KMS-11 (cell line): ENCODE data around the gene PON2.

Source experiments
- H2AFZ ChIP-seq: fragments of 200-600 bp; sonication (generic); 2 replicates; pipeline ENCODE4 v1.6.1; 2016; ENCODE audit warnings: antibody characterized with exemption, mixed run types, low read depth
- H3K27ac ChIP-seq: fragments of 200-600 bp; sonication (generic); 2 replicates; pipeline ENCODE4 v1.6.1; 2016; ENCODE audit warnings: mild to moderate bottlenecking, mixed run types
- H3K27me3 ChIP-seq: fragments of 200-600 bp; sonication (generic); 2 replicates; pipeline ENCODE4 v1.6.1; 2017; ENCODE audit warnings: mild to moderate bottlenecking, low read depth, mixed run types, moderate library complexity; ENCODE audit not compliant: insufficient read depth
- H3K36me3 ChIP-seq: fragments of 200-600 bp; sonication (generic); 2 replicates; pipeline ENCODE4 v1.6.1; 2017; ENCODE audit warnings: mild to moderate bottlenecking, mixed run types; ENCODE audit not compliant: insufficient read depth
- H3K4me1 ChIP-seq: fragments of 200-600 bp; sonication (generic); 2 replicates; pipeline ENCODE4 v1.6.1; 2016; ENCODE audit warnings: mild to moderate bottlenecking, low read depth, mixed run types; ENCODE audit not compliant: poor library complexity, severe bottlenecking
- H3K4me2 ChIP-seq: fragments of 200-600 bp; sonication (generic); 2 replicates; pipeline ENCODE4 v1.7.0; 2016; ENCODE audit warnings: mild to moderate bottlenecking, mixed run types
- H3K4me3 ChIP-seq: fragments of 200-600 bp; sonication (generic); IDR thresholded peaks from 2 replicates; pipeline ENCODE4 v1.6.1; 2017; ENCODE audit warnings: low read depth, low read length, mixed read lengths; ENCODE audit not compliant: insufficient read depth
- H3K79me2 ChIP-seq: fragments of 200-600 bp; sonication (generic); 2 replicates; pipeline ENCODE4 v1.6.1; 2016; ENCODE audit warnings: low read depth, mixed run types; ENCODE audit not compliant: insufficient read depth
- H3K9ac ChIP-seq: fragments of 200-600 bp; sonication (generic); 2 replicates; pipeline ENCODE4 v1.6.1; 2016; ENCODE audit warnings: mild to moderate bottlenecking, mixed run types
- H4K20me1 ChIP-seq: fragments of 200-600 bp; sonication (generic); 2 replicates; pipeline ENCODE4 v1.6.1; 2016; ENCODE audit warnings: mild to moderate bottlenecking, mixed run types; ENCODE audit not compliant: insufficient read depth
- CTCF ChIP-seq: fragments of 200-600 bp; sonication (generic); conservative IDR thresholded peaks from 2 replicates; pipeline ENCODE4 v1.6.1; 2017; ENCODE audit warnings: low read depth, mild to moderate bottlenecking, antibody characterized with exemption, low read length, moderate library complexity, mixed read lengths

Gene PON2

GRCh38 chr7:95434557-95435421 is at the start of gene PON2:
Gene PON2 (minus strand): TSS chr7:95435028. CDS start chr7:95434951, 77 bp downstream.
- no peaks in the 10 kb centered on the region for H3K27me3 ChIP-seq
- no peak for TF ChIP-seq CTCF
- H3K4me2 ChIP-seq = peak within 1 kb of the TSS; percentile 85
- peak within 1 kb of the TSS; percentile 81 for H3K27ac ChIP-seq
- H3K36me3 ChIP-seq = no peaks in the 10 kb centered on the region
- H4K20me1 ChIP-seq = no peaks in the 10 kb centered on the region
- peak within 1 kb of the TSS; percentile 92 for H2AFZ ChIP-seq
- peaks cover 15% of the 10 kb centered on the region for H3K4me1 ChIP-seq
- H3K4me3 ChIP-seq = peak within 1 kb of the TSS; percentile 30
- H3K79me2 ChIP-seq = 0 out of 2 replicates have a peak, but pooled peaks cover 6% of the 10 kb centered on the region
- H3K9ac ChIP-seq = peak within 1 kb of the TSS; percentile 95

- H3K79me2 ChIP-seq = no peaks in the 10 kb centered on the region
- no peaks in the 10 kb centered on the region for H3K27me3 ChIP-seq
- no peaks in the 10 kb centered on the region for H4K20me1 ChIP-seq
- no peak overlapping the region for H3K9ac ChIP-seq
- H3K36me3 ChIP-seq = no peaks in the 10 kb centered on the region
- H2AFZ ChIP-seq = no peak overlapping the region
- H3K4me3 ChIP-seq = no peak overlapping the region
- no peak overlapping the region for H3K4me2 ChIP-seq
- peaks cover under 1% of the 10 kb centered on the region for H3K4me1 ChIP-seq
- TF ChIP-seq CTCF = no peak
- no peak overlapping the region for H3K27ac ChIP-seq
These were observed 47.6 kb upstream of the PON2 start for GRCh38 chr7:95482424-95482823.

DNA sequence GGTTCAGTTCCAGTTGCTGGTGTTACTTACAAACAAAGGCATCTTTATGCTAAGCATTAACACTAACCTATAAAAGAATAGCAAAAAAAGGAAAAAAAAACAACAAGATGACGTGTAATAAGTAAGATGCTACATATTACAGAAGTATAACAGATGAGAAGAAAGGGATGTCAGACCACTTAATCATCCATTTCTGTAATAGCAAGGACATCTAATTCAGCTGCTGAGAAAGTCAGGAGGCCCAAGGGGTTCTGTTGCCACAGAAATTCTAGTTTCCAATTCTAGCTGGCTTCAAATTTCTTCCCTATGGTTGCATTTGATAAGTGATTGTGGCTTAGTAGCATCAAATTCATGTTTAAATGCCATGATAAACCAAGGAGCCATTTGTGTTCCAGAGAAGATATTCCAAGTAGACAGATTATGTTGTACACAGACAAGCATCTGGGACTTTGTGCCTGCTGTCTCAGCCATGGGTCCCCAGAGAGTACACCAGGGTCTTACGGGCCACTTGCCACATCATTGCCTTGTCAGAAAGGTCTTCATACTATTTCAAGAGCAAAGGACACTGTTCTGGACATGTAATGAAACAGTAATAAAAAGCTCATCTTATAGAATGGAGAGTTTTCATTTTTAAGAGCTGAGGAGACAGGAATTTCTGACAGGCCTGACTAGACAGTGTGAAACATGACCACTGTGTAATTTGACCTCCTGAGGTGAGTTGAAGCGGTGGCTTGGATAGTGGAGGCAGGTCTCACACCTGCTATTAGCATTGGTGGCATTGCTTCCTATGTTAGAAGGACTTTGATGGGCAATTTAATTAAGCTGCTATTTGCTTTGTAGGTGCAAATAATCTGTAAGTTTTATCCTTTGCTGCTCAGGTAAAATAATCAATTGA is 46.7 kb upstream of the PON2 start:
- no peak overlapping the region for H3K4me2 ChIP-seq
- no peak overlapping the region for H3K27ac ChIP-seq
- no peak for TF ChIP-seq CTCF
- no peak overlapping the region for H2AFZ ChIP-seq
- H3K4me3 ChIP-seq = no peak overlapping the region
- no peak overlapping the region for H3K9ac ChIP-seq
- H3K4me1 ChIP-seq = peaks cover 9% of the 10 kb centered on the region
- H3K27me3 ChIP-seq = no peaks in the 10 kb centered on the region
- H3K79me2 ChIP-seq = no peaks in the 10 kb centered on the region
- no peaks in the 10 kb centered on the region for H4K20me1 ChIP-seq
- no peaks in the 10 kb centered on the region for H3K36me3 ChIP-seq

GRCh38 chr7:95479992-95480624 is 45.3 kb upstream of the PON2 start:
- no peaks in the 10 kb centered on the region for H3K79me2 ChIP-seq
- H3K4me3 ChIP-seq = no peak overlapping the region
- no peaks in the 10 kb centered on the region for H4K20me1 ChIP-seq
- peaks cover 12% of the 10 kb centered on the region for H3K4me1 ChIP-seq
- H3K27me3 ChIP-seq = no peaks in the 10 kb centered on the region
- H3K27ac ChIP-seq = no peak overlapping the region
- no peak for TF ChIP-seq CTCF
- no peak overlapping the region for H3K9ac ChIP-seq
- no peak overlapping the region for H2AFZ ChIP-seq
- H3K4me2 ChIP-seq = no peak overlapping the region
- H3K36me3 ChIP-seq = no peaks in the 10 kb centered on the region
